Measurements from ENCODE around the gene USP5. TPM values are rescaled to one million over a fixed set of nuclear protein-coding genes. Genes with fewer than 3 reads are reported as not detected.
A peak's percentile ranks its signal among the peaks of the same experiment; 100 is the strongest.

The USP5 gene
- total RNA-seq (60.5 and 61.6 TPM in 2 replicates), polyA plus RNA-seq (73.7 and 78.9 TPM in 2 replicates)

DNA sequence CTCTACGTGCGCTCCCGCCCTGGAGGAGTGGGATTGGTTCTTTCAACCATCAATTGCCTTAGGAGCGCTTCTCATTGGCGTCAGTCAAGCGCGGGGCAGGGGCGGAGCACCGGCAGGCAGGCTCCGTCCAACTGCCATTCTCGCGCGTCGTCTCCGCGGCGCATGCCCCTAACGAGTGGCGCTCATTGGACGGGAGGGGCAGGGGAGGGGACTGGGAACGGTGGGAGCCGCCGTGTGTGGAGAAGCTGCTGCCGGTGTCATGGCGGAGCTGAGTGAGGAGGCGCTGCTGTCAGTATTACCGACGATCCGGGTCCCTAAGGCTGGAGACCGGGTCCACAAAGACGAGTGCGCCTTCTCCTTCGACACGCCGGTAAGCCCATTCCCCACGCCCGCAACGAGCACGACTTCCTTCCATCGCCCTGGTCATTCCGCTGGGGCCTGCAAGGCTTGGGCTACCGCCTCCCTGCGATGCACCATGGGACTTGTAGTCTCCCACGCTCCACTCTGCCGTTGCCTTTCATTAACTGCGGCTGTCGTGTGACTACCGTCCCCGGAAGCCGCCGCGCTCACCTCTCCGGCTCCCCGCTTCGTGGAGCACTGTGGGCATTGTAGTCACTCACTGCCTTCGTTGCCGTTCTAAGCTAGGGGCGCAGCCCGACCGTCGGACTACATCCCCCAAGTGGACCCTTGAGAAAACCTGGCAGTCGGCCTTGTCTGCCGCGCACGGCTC, at the start of gene USP5:
USP5 (plus strand) TSS at position 230 of the 730 bp plus-strand sequence; CDS start at position 260, 30 bp downstream.
- Histone ChIP-seq H3K9me3 (ENCODE audit: low read depth) (no peaks in the 10 kb centered on the region), H3K4me1 (ENCODE audit: insufficient read depth) (peaks cover 13% of the 10 kb centered on the region), H3K9me2 (replicated peaks; ENCODE audit: insufficient read depth) (no peaks in the 10 kb centered on the region), H3K4me2 (peak within 1 kb of the TSS; percentile 81), H3K79me2 (peaks cover 27% of the 10 kb centered on the region), H3K27me3 (no peaks in the 10 kb centered on the region), H3K27ac (peak within 1 kb of the TSS; percentile 91), H3K36me3 (replicated peaks; ENCODE audit: insufficient read depth, low read depth) (no peaks in the 10 kb centered on the region), H3K4me3 (peak within 1 kb of the TSS; percentile 44), H2AFZ (peak within 1 kb of the TSS; percentile 67), H4K20me1 (ENCODE audit: insufficient read depth, poor library complexity, severe bottlenecking) (no peaks in the 10 kb centered on the region)
- peak; percentile 100 for DNase-seq (ENCODE audit: low spot score)
- WGBS (ENCODE audit: low lambda C conversion rate, missing lambda C conversion rate): under 1% methylated on average over 58 of the region's 65 CpGs
- TF ChIP-seq EZH2 (IDR thresholded peaks at IDR 0.05; ENCODE audit: borderline replicate concordance) (no peak), EZH2phosphoT487 (IDR thresholded peaks at IDR 0.05; ENCODE audit: low read depth, severe bottlenecking, unreplicated experiment) (no peak)
- TF ChIP-seq, protein P1, sequence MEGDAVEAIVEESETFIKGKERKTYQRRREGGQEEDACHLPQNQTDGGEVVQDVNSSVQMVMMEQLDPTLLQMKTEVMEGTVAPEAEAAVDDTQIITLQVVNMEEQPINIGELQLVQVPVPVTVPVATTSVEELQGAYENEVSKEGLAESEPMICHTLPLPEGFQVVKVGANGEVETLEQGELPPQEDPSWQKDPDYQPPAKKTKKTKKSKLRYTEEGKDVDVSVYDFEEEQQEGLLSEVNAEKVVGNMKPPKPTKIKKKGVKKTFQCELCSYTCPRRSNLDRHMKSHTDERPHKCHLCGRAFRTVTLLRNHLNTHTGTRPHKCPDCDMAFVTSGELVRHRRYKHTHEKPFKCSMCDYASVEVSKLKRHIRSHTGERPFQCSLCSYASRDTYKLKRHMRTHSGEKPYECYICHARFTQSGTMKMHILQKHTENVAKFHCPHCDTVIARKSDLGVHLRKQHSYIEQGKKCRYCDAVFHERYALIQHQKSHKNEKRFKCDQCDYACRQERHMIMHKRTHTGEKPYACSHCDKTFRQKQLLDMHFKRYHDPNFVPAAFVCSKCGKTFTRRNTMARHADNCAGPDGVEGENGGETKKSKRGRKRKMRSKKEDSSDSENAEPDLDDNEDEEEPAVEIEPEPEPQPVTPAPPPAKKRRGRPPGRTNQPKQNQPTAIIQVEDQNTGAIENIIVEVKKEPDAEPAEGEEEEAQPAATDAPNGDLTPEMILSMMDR (IDR thresholded peaks at IDR 0.05; ENCODE audit: poor library complexity): no peak

GRCh38 chr12:6807170-6807569, 44.8 kb upstream of the USP5 start:
- no peaks in the 10 kb centered on the region for H3K9me2 ChIP-seq (replicated peaks; ENCODE audit: insufficient read depth)
- H3K27ac ChIP-seq: no peak overlapping the region
- no peaks in the 10 kb centered on the region for H3K9me3 ChIP-seq (ENCODE audit: low read depth)
- no peaks in the 10 kb centered on the region for H4K20me1 ChIP-seq (ENCODE audit: insufficient read depth, poor library complexity, severe bottlenecking)
- no peak for TF ChIP-seq EZH2 (IDR thresholded peaks at IDR 0.05; ENCODE audit: borderline replicate concordance)
- TF ChIP-seq, protein P1 (IDR thresholded peaks at IDR 0.05; ENCODE audit: poor library complexity): no peak
- TF ChIP-seq EZH2phosphoT487 (IDR thresholded peaks at IDR 0.05; ENCODE audit: low read depth, severe bottlenecking, unreplicated experiment): no peak
- 73% methylated on average over 1 of the region's 1 CpG for WGBS (ENCODE audit: low lambda C conversion rate, missing lambda C conversion rate)
- no peak overlapping the region for H2AFZ ChIP-seq
- no peak overlapping the region for H3K4me3 ChIP-seq
- H3K4me1 ChIP-seq (ENCODE audit: insufficient read depth): no peaks in the 10 kb centered on the region
- H3K27me3 ChIP-seq: no peaks in the 10 kb centered on the region
- H3K79me2 ChIP-seq: no peaks in the 10 kb centered on the region
- no peaks in the 10 kb centered on the region for H3K36me3 ChIP-seq (replicated peaks; ENCODE audit: insufficient read depth, low read depth)
- no peak for DNase-seq (ENCODE audit: low spot score)
- H3K4me2 ChIP-seq: no peak overlapping the region

DNA sequence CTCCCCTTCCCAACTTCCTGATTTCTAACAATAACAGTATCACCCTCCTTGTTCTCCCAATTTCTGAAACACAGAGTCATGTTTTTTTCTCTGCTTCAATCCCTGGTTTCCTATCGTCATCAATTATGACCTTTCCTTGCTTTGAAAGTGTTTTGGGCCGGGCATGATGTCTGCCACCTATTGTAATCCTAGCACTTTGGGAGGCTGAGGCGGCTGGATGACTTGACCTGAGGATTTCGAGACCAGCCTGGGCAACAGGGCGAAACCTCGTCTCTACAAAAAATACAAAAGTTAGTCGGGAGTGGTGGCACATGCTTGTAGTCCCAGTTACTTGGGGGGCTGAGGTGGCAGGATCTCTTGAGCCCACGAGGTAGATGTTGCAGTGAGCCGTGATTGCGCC, 42.9 kb upstream of the USP5 start:
- WGBS (ENCODE audit: low lambda C conversion rate, missing lambda C conversion rate): 77% methylated on average over 10 of the region's 10 CpGs
- H3K27ac ChIP-seq: no peak overlapping the region

More for the DNA sequence above, 42.9 kb upstream of the USP5 start:
- no peaks in the 10 kb centered on the region for H3K27me3 ChIP-seq
- no peaks in the 10 kb centered on the region for H3K36me3 ChIP-seq (replicated peaks; ENCODE audit: insufficient read depth, low read depth)
- no peaks in the 10 kb centered on the region for H3K9me2 ChIP-seq (replicated peaks; ENCODE audit: insufficient read depth)
- no peak for TF ChIP-seq EZH2phosphoT487 (IDR thresholded peaks at IDR 0.05; ENCODE audit: low read depth, severe bottlenecking, unreplicated experiment)
- TF ChIP-seq EZH2 (IDR thresholded peaks at IDR 0.05; ENCODE audit: borderline replicate concordance): no peak
- TF ChIP-seq, protein P1 (IDR thresholded peaks at IDR 0.05; ENCODE audit: poor library complexity): no peak
- no peaks in the 10 kb centered on the region for H3K4me1 ChIP-seq (ENCODE audit: insufficient read depth)
- no peaks in the 10 kb centered on the region for H3K9me3 ChIP-seq (ENCODE audit: low read depth)
- H4K20me1 ChIP-seq (ENCODE audit: insufficient read depth, poor library complexity, severe bottlenecking): no peaks in the 10 kb centered on the region
- H3K4me2 ChIP-seq: no peak overlapping the region
- no peak overlapping the region for H3K4me3 ChIP-seq
- no peak overlapping the region for H2AFZ ChIP-seq
- no peaks in the 10 kb centered on the region for H3K79me2 ChIP-seq
- no peak for DNase-seq (ENCODE audit: low spot score)

Data from hepatocyte (in vitro differentiated cells).